ENCODE results near the gene DHRSX.

DNA sequence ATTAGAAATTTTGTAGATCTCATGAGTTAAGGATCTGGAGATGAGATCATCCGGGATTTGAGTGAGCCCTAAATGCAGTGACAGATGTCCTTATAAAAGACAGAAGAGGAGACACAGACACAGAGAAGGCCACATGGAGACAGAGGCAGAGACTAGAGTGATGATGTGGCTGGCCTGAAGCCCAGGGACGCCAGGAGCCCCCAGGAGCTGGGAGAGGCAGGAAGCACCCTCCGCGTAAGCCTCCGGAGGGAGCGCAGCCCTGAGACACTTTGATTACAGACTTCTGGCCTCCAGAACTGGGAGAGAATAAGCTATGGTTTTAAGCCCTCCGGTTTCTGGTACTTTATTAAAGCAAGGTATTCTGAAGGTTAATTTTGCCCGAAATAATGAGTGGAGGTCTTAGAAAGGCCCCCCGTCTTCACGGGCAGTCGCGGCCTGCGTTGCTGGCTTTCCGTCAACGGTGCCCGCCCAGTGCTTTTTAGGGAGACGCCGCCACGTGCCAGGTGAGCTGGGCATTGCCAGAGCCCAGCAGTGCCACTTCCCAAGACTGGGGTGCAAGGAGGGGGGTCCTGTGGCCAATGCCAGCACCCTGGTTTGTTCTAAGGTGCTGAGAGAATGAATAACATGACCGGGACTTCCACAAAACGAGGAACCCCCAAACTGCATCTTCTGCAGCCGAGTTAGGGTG is 8.1 kb downstream of the DHRSX start:
- TF ChIP-seq, protein P1, sequence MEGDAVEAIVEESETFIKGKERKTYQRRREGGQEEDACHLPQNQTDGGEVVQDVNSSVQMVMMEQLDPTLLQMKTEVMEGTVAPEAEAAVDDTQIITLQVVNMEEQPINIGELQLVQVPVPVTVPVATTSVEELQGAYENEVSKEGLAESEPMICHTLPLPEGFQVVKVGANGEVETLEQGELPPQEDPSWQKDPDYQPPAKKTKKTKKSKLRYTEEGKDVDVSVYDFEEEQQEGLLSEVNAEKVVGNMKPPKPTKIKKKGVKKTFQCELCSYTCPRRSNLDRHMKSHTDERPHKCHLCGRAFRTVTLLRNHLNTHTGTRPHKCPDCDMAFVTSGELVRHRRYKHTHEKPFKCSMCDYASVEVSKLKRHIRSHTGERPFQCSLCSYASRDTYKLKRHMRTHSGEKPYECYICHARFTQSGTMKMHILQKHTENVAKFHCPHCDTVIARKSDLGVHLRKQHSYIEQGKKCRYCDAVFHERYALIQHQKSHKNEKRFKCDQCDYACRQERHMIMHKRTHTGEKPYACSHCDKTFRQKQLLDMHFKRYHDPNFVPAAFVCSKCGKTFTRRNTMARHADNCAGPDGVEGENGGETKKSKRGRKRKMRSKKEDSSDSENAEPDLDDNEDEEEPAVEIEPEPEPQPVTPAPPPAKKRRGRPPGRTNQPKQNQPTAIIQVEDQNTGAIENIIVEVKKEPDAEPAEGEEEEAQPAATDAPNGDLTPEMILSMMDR (IDR thresholded peaks at IDR 0.05): no peak
- TF ChIP-seq POLR2A (IDR thresholded peaks at IDR 0.05): no peak
